Activated naive CD8-positive, alpha-beta T cell treated with anti-CD3 and anti-CD28 coated beads, Interleukin-2, amount 50 U/mL, for 16 hours (primary cell): Measurements from ENCODE around the gene DDTL.

Experiments
- DNase-seq: peaks from one replicate; pipeline ENCODE4 v3.0.0-alpha.2; 2020; ENCODE audit warnings: low read depth, low spot score

The DDTL gene

GRCh38 chr22:24006207-24006913, 39.7 kb downstream of the DDTL start:
- DNase-seq, result no peak

DNA sequence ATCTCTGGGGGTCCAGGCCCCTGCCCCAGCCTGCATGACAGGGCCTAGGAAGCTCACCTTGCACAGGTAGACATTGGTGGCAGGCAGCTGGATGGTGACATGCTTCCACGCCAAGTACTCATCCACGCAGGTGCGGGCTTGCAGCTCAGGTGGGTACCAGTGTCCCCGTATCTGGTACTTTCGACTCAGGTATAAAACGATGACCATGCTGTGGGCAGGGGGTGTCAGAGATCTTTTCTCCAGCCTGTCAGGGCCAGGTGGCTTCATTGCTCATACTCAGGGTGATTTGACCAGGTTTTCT, 40.2 kb downstream of the DDTL start:
- no peak for DNase-seq

- DNase-seq, result no peak
Observed at GRCh38 chr22:24007253-24008021, 40.7 kb downstream of the DDTL start.

GRCh38 chr22:24008022-24008283, 41.3 kb downstream of the DDTL start:
- DNase-seq, result no peak

- no peak for DNase-seq
Observed at GRCh38 chr22:24008381-24009226, 41.9 kb downstream of the DDTL start.

- DNase-seq, result no peak
Observed at GRCh38 chr22:24009227-24010017, 42.7 kb downstream of the DDTL start.

GRCh38 chr22:24010018-24010391, 43.3 kb downstream of the DDTL start:
- no peak for DNase-seq

DNA sequence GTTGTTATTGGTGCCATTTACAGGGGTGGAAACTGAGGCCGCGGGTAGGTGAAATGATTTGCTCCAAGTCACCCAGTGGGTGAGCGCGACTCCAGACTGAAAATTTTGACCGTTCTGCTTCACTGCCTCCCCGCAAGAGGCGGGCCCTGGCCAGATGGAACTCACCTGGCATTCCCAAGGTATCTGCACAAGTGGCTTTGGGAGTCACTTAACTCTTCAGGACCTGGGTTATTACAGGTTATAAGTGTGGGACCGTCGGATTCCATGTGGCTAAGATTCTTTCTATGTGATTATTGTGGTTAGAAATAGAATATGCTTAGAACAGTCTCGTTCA, 45.0 kb downstream of the DDTL start:
- no peak for DNase-seq

DNA sequence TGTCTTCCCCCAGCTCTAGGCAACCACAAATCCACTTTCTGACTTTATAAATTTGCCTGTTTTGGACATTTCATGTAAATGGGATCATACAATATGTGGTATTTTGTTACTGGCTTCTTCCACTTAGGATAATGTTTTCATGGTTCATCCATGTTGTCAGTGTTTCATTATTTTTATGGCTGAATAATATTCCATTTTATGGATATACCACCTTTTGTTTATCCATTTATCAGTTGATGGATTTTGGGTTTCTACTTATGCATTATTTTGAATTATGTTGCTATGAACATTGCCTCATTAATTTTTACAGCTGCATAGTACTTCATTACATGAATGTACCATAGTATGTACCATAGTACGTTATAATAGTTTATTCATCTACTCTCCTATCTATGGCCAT, 49.5 kb downstream of the DDTL start:
- no peak for DNase-seq

GRCh38 chr22:24021304-24021703, 54.6 kb downstream of the DDTL start:
- DNase-seq, result no peak
